Omental fat pad (tissue), 4 donors: ENCODE measurements around the gene AREG. TPM values are rescaled to one million over a fixed set of nuclear protein-coding genes. Genes with fewer than 3 reads are reported as not detected.

Source experiments
- ATAC-seq: fragments of 150-250 bp; one replicate; pipeline ENCODE4 v1.9.1; 2016; ENCODE audit warnings: mild to moderate bottlenecking, moderate library complexity; ENCODE audit not compliant: low FRiP score
- DNase-seq: peaks from one replicate; pipeline ENCODE4 v3.0.0-alpha.2; 2019; ENCODE audit warnings: low spot score
- CTCF ChIP-seq, 3 donors: fragments of 450-650 bp; IDR thresholded peaks; one replicate each; pipeline ENCODE4 v1.5.1; 2016 to 2017; ENCODE audit warnings: antibody characterized with exemption in 3 of 3, mild to moderate bottlenecking in 3 of 3, moderate library complexity in 2 of 3
- total RNA-seq, 4 donors: library from RNA; depleted of rRNA; stranded (reverse); fragments of >200 nt; gene quantifications; one replicate each; pipeline ENCODE4 v1.1.0, GENCODE V29; 2016

AREG gene
- total RNA-seq, 4 donors from 2014 or later = 31.2 to 202 (median 43.7) TPM

- ATAC-seq = no peak
- no peak for DNase-seq
- no peak for TF ChIP-seq CTCF (IDR thresholded peaks at IDR 0.05)
Observed at GRCh38 chr4:74441744-74442143, 3.2 kb upstream of the AREG start.

GRCh38 chr4:74446193-74446868 is 1.4 kb downstream of the AREG start:
- DNase-seq (no peak), ATAC-seq (no peak)
- TF ChIP-seq CTCF (IDR thresholded peaks at IDR 0.05) = no peak

- no peak for TF ChIP-seq CTCF (IDR thresholded peaks at IDR 0.05)
- DNase-seq (no peak), ATAC-seq (no peak)
Observed at GRCh38 chr4:74446896-74447295, 2.0 kb downstream of the AREG start.

GRCh38 chr4:74447636-74448233 is 2.8 kb downstream of the AREG start:
- no peak for ATAC-seq
- DNase-seq = no peak
- no peak for TF ChIP-seq CTCF (IDR thresholded peaks at IDR 0.05)

- DNase-seq = no peak
- no peak for TF ChIP-seq CTCF (IDR thresholded peaks at IDR 0.05)
- ATAC-seq = no peak
Observed at GRCh38 chr4:74449571-74450297, 4.8 kb downstream of the AREG start.

GRCh38 chr4:74450298-74450683 is 5.4 kb downstream of the AREG start:
- no peak for TF ChIP-seq CTCF (IDR thresholded peaks at IDR 0.05)
- no peak for ATAC-seq
- DNase-seq = no peak
